ENCODE results near the gene COX4I1. TPM values are rescaled to one million over a fixed set of nuclear protein-coding genes. Genes with fewer than 3 reads are reported as not detected.

COX4I1 gene
- total and polyA plus RNA-seq, 9 of the 15 experiments (the other 6 are each of a cell fraction or from before 2014, with no cell fraction given): 651 to 2,356 (median 1,032) TPM

DNA sequence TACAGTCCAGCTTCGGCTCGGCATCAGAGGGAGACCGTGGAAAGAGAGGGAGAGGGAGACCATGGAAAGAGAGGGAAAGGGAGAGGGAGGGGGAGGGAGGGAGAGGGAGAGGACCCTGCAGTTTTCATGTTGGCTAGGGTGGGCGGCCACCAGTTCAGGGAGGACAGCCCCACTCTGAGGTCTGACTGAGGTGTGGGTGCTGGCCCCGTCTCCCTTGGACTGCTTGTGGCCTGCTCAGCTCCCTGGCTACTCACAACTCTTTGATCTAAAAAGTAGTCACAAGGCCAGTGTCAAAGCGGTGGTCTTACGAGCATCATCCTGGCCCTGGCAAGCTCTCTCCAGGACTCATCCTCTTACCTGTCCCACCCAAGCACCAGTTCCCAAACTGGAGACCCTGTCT is 9.4 kb downstream of the COX4I1 start:
- in situ Hi-C loops (cut with MboI) (no loop called here), intact Hi-C loops (cut with micrococcal nuclease) (no loop called here)
- H3K4me3 ChIP-seq: no peak overlapping the region
- WGBS (ENCODE audit: insufficient coverage, low coverage, missing lambda C conversion rate): 94% methylated on average over 3 of the region's 7 CpGs
- no peaks in the 10 kb centered on the region for H3K9me1 ChIP-seq (ENCODE audit: control insufficient read depth, insufficient read depth, low read length)
- H2AFZ ChIP-seq (ENCODE audit: low read depth, low read length): no peak overlapping the region
- peaks cover 3% of the 10 kb centered on the region for H4K20me1 ChIP-seq (replicated peaks; ENCODE audit: control insufficient read depth, insufficient read depth, low read length)
- H3K4me2 ChIP-seq (ENCODE audit: insufficient read depth, low read length): no peak overlapping the region
- H3K36me3 ChIP-seq (ENCODE audit: control insufficient read depth, insufficient read depth, low read length): peaks cover 29% of the 10 kb centered on the region; the same call in 2 of the 3 replicates
- H3K9me3 ChIP-seq (replicated peaks; ENCODE audit: control insufficient read depth, insufficient read depth, low read depth, low read length): no peaks in the 10 kb centered on the region
- TF ChIP-seq, protein P1, sequence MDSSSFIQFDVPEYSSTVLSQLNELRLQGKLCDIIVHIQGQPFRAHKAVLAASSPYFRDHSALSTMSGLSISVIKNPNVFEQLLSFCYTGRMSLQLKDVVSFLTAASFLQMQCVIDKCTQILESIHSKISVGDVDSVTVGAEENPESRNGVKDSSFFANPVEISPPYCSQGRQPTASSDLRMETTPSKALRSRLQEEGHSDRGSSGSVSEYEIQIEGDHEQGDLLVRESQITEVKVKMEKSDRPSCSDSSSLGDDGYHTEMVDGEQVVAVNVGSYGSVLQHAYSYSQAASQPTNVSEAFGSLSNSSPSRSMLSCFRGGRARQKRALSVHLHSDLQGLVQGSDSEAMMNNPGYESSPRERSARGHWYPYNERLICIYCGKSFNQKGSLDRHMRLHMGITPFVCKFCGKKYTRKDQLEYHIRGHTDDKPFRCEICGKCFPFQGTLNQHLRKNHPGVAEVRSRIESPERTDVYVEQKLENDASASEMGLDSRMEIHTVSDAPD (CRISPR knock-in tag; IDR thresholded peaks at IDR 0.05): no peak
- TF ChIP-seq BHLHE40 (IDR thresholded peaks at IDR 0.05; ENCODE audit: low read length) (no peak), C11orf30 (IDR thresholded peaks at IDR 0.05; ENCODE audit: low read depth) (no peak), PHB2 (IDR thresholded peaks at IDR 0.05; ENCODE audit: low read depth) (no peak), HSF4 (CRISPR knock-in tag; IDR thresholded peaks at IDR 0.05; ENCODE audit: borderline replicate concordance) (no peak), SP1 (CRISPR knock-in tag; IDR thresholded peaks at IDR 0.05) (no peak), PURB (CRISPR knock-in tag; IDR thresholded peaks at IDR 0.05; ENCODE audit: low read depth) (no peak)
- TF ChIP-seq, protein P2, sequence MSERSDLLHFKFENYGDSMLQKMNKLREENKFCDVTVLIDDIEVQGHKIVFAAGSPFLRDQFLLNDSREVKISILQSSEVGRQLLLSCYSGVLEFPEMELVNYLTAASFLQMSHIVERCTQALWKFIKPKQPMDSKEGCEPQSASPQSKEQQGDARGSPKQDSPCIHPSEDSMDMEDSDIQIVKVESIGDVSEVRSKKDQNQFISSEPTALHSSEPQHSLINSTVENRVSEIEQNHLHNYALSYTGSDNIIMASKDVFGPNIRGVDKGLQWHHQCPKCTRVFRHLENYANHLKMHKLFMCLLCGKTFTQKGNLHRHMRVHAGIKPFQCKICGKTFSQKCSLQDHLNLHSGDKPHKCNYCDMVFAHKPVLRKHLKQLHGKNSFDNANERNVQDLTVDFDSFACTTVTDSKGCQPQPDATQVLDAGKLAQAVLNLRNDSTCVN (CRISPR knock-in tag; IDR thresholded peaks at IDR 0.05): no peak
- no peak overlapping the region for H3K27ac ChIP-seq (ENCODE audit: extremely low read depth, low read depth, low read length)
- ChIA-PET CTCF (ENCODE audit: low intra/inter-chr PET ratio) (no interaction called here), POLR2A (no interaction called here)
- H3K27me3 ChIP-seq (ENCODE audit: control insufficient read depth in 2 of 2, insufficient read depth in 2 of 2, low read length in 2 of 2): peaks cover 27 to 35% of the 10 kb centered on the region in 2 experiments; a peak in 4 of 5 replicates
- H3K79me2 ChIP-seq (ENCODE audit: control insufficient read depth, insufficient read depth, low read length): no peaks in the 10 kb centered on the region
- FAIRE-seq (no peak), DNase-seq (ENCODE audit: extremely low read depth in 1 of 4, low spot score in 3 of 4) (no peak), ATAC-seq (no peak)
- peaks cover 0 to 9% of the 10 kb centered on the region in 2 experiments; a peak in 2 of 5 replicates for H3K4me1 ChIP-seq (replicated peaks in 1 of 2; ENCODE audit: control insufficient read depth in 2 of 2, insufficient read depth in 2 of 2, low read length in 2 of 2)
- BruUV-seq (replicated peaks): no TSS peak
- no peak overlapping the region for H3K9ac ChIP-seq (ENCODE audit: insufficient read depth in 1 of 2, low read depth in 2 of 2, low read length in 2 of 2)
